Loucy (cell line): Measurements from ENCODE around the gene PFDN5.

Experiments
- H2AFZ ChIP-seq: fragments of 200-600 bp; sonication (generic); 2 replicates; pipeline ENCODE4 v1.6.0; 2016; ENCODE audit warnings: antibody characterized with exemption, mild to moderate bottlenecking, low read length, moderate library complexity
- H3F3A ChIP-seq: fragments of 200-600 bp; 2 replicates; pipeline ENCODE4 v1.6.0; 2016; ENCODE audit warnings: antibody characterized with exemption, low read depth, mild to moderate bottlenecking
- H3K27me3 ChIP-seq: fragments of 200-600 bp; sonication (generic); 2 replicates; pipeline ENCODE4 v1.6.1; 2014; ENCODE audit warnings: low read length, mild to moderate bottlenecking; ENCODE audit not compliant: insufficient read depth, poor library complexity, severe bottlenecking
- H3K36me3 ChIP-seq: fragments of 200-600 bp; sonication (generic); 2 replicates; pipeline ENCODE4 v1.6.1; 2016; ENCODE audit warnings: low read length; ENCODE audit not compliant: insufficient read depth
- H3K4me1 ChIP-seq: fragments of 200-600 bp; sonication (generic); 2 replicates; pipeline ENCODE4 v1.5.1; 2014; ENCODE audit warnings: low read length, mild to moderate bottlenecking; ENCODE audit not compliant: insufficient read depth, poor library complexity, severe bottlenecking
- H3K4me2 ChIP-seq: fragments of 200-600 bp; sonication (generic); 2 replicates; pipeline ENCODE4 v1.6.0; 2014; ENCODE audit warnings: antibody characterized with exemption, low read length, low read depth, mild to moderate bottlenecking; ENCODE audit not compliant: poor library complexity, severe bottlenecking
- H3K4me3 ChIP-seq: fragments of 200-600 bp; sonication (generic); 2 replicates; pipeline ENCODE4 v1.5.1; 2014; ENCODE audit warnings: low read length, mild to moderate bottlenecking, mixed read lengths; ENCODE audit not compliant: poor library complexity, severe bottlenecking
- H3K79me2 ChIP-seq: fragments of 200-600 bp; sonication (generic); 2 replicates; pipeline ENCODE4 v1.6.1; 2014; ENCODE audit warnings: low read length; ENCODE audit not compliant: insufficient read depth
- H3K9ac ChIP-seq: fragments of 200-600 bp; sonication (generic); 2 replicates; pipeline ENCODE4 v1.6.0; 2014; ENCODE audit warnings: mild to moderate bottlenecking, low read depth, low read length, moderate library complexity; ENCODE audit not compliant: poor library complexity, severe bottlenecking
- H3K9me2 ChIP-seq: fragments of 200-600 bp; sonication (generic); replicated peaks from 2 replicates; pipeline ENCODE4 v1.6.1; 2016; ENCODE audit warnings: low read depth, low read length, mixed read lengths
- H3K9me3 ChIP-seq: fragments of 200-600 bp; sonication (generic); 2 replicates; pipeline ENCODE4 v1.6.1; 2014; ENCODE audit warnings: mild to moderate bottlenecking, antibody characterized with exemption, low read length, low read depth; ENCODE audit not compliant: insufficient read depth
- H4K20me1 ChIP-seq: fragments of 200-600 bp; sonication (generic); 2 replicates; pipeline ENCODE4 v1.6.0; 2014; ENCODE audit warnings: antibody characterized with exemption, low read length, mild to moderate bottlenecking; ENCODE audit not compliant: insufficient read depth, poor library complexity, severe bottlenecking
- CTCF ChIP-seq: fragments of 200-600 bp; sonication (generic); conservative IDR thresholded peaks from 2 replicates; pipeline ENCODE4 v1.5.1; 2014; ENCODE audit warnings: mild to moderate bottlenecking, antibody characterized with exemption, low read length
- EZH2phosphoT487 ChIP-seq: fragments of 200-600 bp; IDR thresholded peaks from 2 replicates; pipeline ENCODE4 v1.6.1; 2018; ENCODE audit warnings: antibody characterized with exemption, mild to moderate bottlenecking, moderate library complexity, borderline replicate concordance

PFDN5 gene

GRCh38 chr12:53333845-53334244, 38.5 kb downstream of the PFDN5 start:
- no peaks in the 10 kb centered on the region for H3K27me3 ChIP-seq
- H3K9me2 ChIP-seq: no peaks in the 10 kb centered on the region
- H3K4me1 ChIP-seq: peaks cover 10% of the 10 kb centered on the region
- no peak overlapping the region for H2AFZ ChIP-seq
- no peaks in the 10 kb centered on the region for H3K36me3 ChIP-seq
- no peaks in the 10 kb centered on the region for H4K20me1 ChIP-seq
- no peak overlapping the region for H3K9ac ChIP-seq
- TF ChIP-seq EZH2phosphoT487 (no peak), CTCF (no peak)
- no peak overlapping the region for H3K4me2 ChIP-seq
- no peaks in the 10 kb centered on the region for H3K79me2 ChIP-seq
- no peaks in the 10 kb centered on the region for H3F3A ChIP-seq
- no peaks in the 10 kb centered on the region for H3K9me3 ChIP-seq
- H3K4me3 ChIP-seq: no peak overlapping the region

DNA sequence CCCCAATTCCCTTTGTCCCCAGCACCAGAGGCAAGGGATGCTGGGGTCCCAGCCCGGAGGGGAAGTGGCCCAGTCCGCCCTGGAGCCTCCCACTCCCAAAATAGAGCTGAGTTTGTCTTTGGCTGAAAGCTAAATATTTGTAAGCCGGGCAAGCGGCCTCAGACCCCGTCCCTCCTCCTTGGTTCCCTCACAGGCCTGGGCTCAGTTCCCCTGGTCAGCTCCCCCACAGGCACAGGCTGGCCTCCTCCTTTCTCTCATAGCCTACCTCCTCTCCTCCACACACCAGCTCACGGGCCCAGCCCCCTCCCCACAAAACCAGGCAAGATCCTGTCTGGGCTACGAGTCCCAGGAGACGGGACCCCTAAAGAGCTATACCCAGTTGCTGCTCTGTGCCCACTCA, 39.5 kb downstream of the PFDN5 start:
- Histone ChIP-seq H3K27me3 (no peaks in the 10 kb centered on the region), H3K4me1 (peaks cover 10% of the 10 kb centered on the region), H3K9me3 (no peaks in the 10 kb centered on the region), H4K20me1 (no peaks in the 10 kb centered on the region), H3K36me3 (no peaks in the 10 kb centered on the region), H3F3A (no peaks in the 10 kb centered on the region), H2AFZ (no peak overlapping the region), H3K4me2 (no peak overlapping the region), H3K79me2 (no peaks in the 10 kb centered on the region), H3K9ac (no peak overlapping the region), H3K4me3 (no peak overlapping the region), H3K9me2 (no peaks in the 10 kb centered on the region)
- TF ChIP-seq EZH2phosphoT487: no peak
- TF ChIP-seq CTCF: no peak

DNA sequence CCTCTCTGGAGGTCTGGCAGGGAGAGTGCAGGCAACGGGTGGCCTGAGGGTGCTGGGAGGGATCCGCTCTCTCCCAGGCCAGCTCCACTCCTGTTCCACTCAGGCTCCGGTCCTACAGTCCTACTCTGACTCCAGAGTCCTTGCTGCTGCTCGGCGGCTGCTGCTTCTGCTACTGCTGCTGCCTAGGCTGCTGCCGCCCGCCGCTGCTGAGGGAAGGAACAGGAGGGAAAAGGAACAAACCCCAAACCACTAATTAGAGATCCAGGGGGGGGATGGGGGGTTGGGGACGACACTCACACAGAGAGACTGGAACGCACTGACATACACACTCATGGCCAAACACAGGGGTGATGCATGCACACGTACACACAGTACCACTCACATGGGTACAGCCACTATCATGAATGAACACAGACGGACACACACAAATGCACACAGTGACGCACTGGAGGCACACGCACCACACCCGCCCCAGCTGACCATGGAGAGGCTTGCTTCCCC, 40.9 kb downstream of the PFDN5 start, which contains the start of gene SP7:
Gene SP7, minus strand, starts transcription at position 174 of the 501 bp plus-strand sequence. CDS start 708 bp downstream, outside the sequence.
- Histone ChIP-seq H3K79me2 (no peaks in the 10 kb centered on the region), H3K36me3 (no peaks in the 10 kb centered on the region), H3K4me1 (peaks cover 10% of the 10 kb centered on the region), H3K4me2 (no peak within 1 kb of the TSS), H4K20me1 (no peaks in the 10 kb centered on the region), H3K9me3 (no peaks in the 10 kb centered on the region), H3K4me3 (no peak within 1 kb of the TSS), H2AFZ (no peak within 1 kb of the TSS), H3F3A (no peaks in the 10 kb centered on the region), H3K9ac (no peak within 1 kb of the TSS), H3K27me3 (no peaks in the 10 kb centered on the region), H3K9me2 (no peaks in the 10 kb centered on the region)
- TF ChIP-seq EZH2phosphoT487 (no peak), CTCF (no peak)
